Right lobe of liver (tissue), 4 donors: Measurements from ENCODE around the gene MYO1F.
"Not testable (repeated sequence)": the region's sequence is repeated elsewhere in the genome, so short reads cannot be mapped to it uniquely, and the experiment has no call there.

Experiments
- POLR2A ChIP-seq: fragments of 450-650 bp; IDR thresholded peaks from one replicate; pipeline ENCODE4 v1.6.1; 2017; ENCODE audit warnings: antibody characterized with exemption, mild to moderate bottlenecking
- TF ChIP-seq, protein P1 (sequence below), 4 donors: fragments of 200-600 bp in 3 of 4; fragments of 450-650 bp in 1 of 4; IDR thresholded peaks; one replicate each; pipeline versions ENCODE4 v1.5.1 to v1.8.0; 2016 to 2022; ENCODE audit warnings: antibody characterized with exemption in 4 of 4, mild to moderate bottlenecking in 2 of 4
- donor health status: DM: no; HTN: no; CAD: no.
- donor health status: DM: no; HTN: no; CAD: no.
- donor health status: DM: no; HTN: yes; CAD: no.

DNA sequence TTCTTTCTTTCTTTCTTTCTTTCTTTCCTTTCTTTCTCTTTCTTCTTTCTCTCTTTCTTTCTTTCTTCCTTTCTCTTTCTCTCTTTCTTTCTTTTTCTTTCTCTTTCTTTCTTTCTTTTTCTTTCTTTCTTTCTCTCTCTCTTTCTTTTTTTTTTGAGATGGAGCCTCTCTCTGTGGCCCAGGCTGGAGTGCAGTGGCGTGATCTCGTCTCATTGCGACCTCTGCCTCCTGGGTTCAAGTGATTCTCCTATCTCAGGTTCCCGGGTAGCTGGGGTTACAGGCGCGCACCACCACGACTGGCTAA is 2.7 kb downstream of the MYO1F start:
- TF ChIP-seq, protein P1, sequence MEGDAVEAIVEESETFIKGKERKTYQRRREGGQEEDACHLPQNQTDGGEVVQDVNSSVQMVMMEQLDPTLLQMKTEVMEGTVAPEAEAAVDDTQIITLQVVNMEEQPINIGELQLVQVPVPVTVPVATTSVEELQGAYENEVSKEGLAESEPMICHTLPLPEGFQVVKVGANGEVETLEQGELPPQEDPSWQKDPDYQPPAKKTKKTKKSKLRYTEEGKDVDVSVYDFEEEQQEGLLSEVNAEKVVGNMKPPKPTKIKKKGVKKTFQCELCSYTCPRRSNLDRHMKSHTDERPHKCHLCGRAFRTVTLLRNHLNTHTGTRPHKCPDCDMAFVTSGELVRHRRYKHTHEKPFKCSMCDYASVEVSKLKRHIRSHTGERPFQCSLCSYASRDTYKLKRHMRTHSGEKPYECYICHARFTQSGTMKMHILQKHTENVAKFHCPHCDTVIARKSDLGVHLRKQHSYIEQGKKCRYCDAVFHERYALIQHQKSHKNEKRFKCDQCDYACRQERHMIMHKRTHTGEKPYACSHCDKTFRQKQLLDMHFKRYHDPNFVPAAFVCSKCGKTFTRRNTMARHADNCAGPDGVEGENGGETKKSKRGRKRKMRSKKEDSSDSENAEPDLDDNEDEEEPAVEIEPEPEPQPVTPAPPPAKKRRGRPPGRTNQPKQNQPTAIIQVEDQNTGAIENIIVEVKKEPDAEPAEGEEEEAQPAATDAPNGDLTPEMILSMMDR (IDR thresholded peaks at IDR 0.05), result not testable (repeated sequence)
- not testable (repeated sequence) for TF ChIP-seq POLR2A
